Liver (tissue), 9 donors: ENCODE results near the gene PIGQ. TPM values are rescaled to one million over a fixed set of nuclear protein-coding genes. Genes with fewer than 3 reads are reported as not detected.

Experiments used
- DNase-seq: peaks from one replicate; pipeline ENCODE4 v3.0.0-alpha.2; 2017; ENCODE audit warnings: low spot score
- H3K27ac ChIP-seq, 2 donors: one replicate each; pipeline ENCODE4 v1.7.0; 2013; ENCODE audit warnings: inconsistent platforms in 2 of 2, low read length in 2 of 2, control low read depth in 1 of 2, low read depth in 1 of 2, mild to moderate bottlenecking in 1 of 2
- H3K27me3 ChIP-seq, 4 donors: one replicate each; pipeline versions ENCODE4 v1.6.1 to v1.7.0; 2013; ENCODE audit warnings: low read length in 3 of 4, inconsistent platforms in 1 of 4, mild to moderate bottlenecking in 1 of 4, moderate library complexity in 1 of 4; ENCODE audit not compliant: control insufficient read depth in 4 of 4, insufficient read depth in 4 of 4
- H3K36me3 ChIP-seq, 4 donors: one replicate each; pipeline versions ENCODE4 v1.6.1 to v1.7.0; 2013; ENCODE audit warnings: low read length in 3 of 4, mild to moderate bottlenecking in 3 of 4, low read depth in 1 of 4, moderate library complexity in 1 of 4; ENCODE audit not compliant: control insufficient read depth in 4 of 4, insufficient read depth in 3 of 4
- H3K4me1 ChIP-seq, 4 donors: one replicate each; pipeline versions ENCODE4 v1.6.1 to v1.7.0; 2013; ENCODE audit warnings: low read length in 3 of 4, mild to moderate bottlenecking in 3 of 4, moderate library complexity in 1 of 4; ENCODE audit not compliant: control insufficient read depth in 4 of 4, insufficient read depth in 4 of 4
- H3K4me3 ChIP-seq, 3 donors: one replicate each; pipeline versions ENCODE4 v1.6.1 to v1.7.0; 2013; ENCODE audit warnings: low read length in 3 of 3, control low read depth in 1 of 3, low read depth in 1 of 3, mild to moderate bottlenecking in 1 of 3
- H3K9ac ChIP-seq, 2 donors: one replicate each; pipeline ENCODE4 v1.7.0; 2013; ENCODE audit warnings: low read length in 2 of 2, mild to moderate bottlenecking in 2 of 2, moderate library complexity in 2 of 2, control low read depth in 1 of 2, low read depth in 1 of 2
- H3K9me3 ChIP-seq, 4 donors: one replicate each; pipeline versions ENCODE4 v1.6.1 to v1.7.0; 2013; ENCODE audit warnings: low read length in 3 of 4; ENCODE audit not compliant: control insufficient read depth in 4 of 4
- ATF3 ChIP-seq: IDR thresholded peaks from 2 replicates; pipeline ENCODE4 v1.6.1; 2016; ENCODE audit warnings: antibody characterized with exemption
- CTCF ChIP-seq: fragments of 150-350 bp; IDR thresholded peaks from 2 replicates; pipeline ENCODE4 v1.5.1; 2017; ENCODE audit warnings: improper control_type of control experiment, low read depth, low read length; ENCODE audit not compliant: missing input control
- EGR1 ChIP-seq, 2 donors: IDR thresholded peaks; 2 replicates each; pipeline ENCODE4 v1.6.1; 2016 to 2018; ENCODE audit warnings: antibody characterized with exemption in 2 of 2, low read depth in 2 of 2
- FOXA1 ChIP-seq: IDR thresholded peaks from 2 replicates; pipeline ENCODE4 v1.6.1; 2016; ENCODE audit warnings: antibody characterized with exemption
- FOXA2 ChIP-seq: IDR thresholded peaks from 2 replicates; pipeline ENCODE4 v1.6.1; 2016; ENCODE audit warnings: antibody characterized with exemption
- GABPA ChIP-seq, 2 donors: IDR thresholded peaks in 1 of 2; conservative IDR thresholded peaks in 1 of 2; 2 replicates each; pipeline ENCODE4 v1.6.1; 2016; ENCODE audit warnings: antibody characterized with exemption in 2 of 2, mild to moderate bottlenecking in 1 of 2, moderate library complexity in 1 of 2
- HNF4A ChIP-seq, 2 donors: conservative IDR thresholded peaks; 2 replicates each; pipeline ENCODE4 v1.6.1; 2016; ENCODE audit warnings: antibody characterized with exemption in 2 of 2, mild to moderate bottlenecking in 2 of 2
- HNF4G ChIP-seq: IDR thresholded peaks from 2 replicates; pipeline ENCODE4 v1.6.1; 2016; ENCODE audit warnings: antibody characterized with exemption
- JUND ChIP-seq, 2 donors: IDR thresholded peaks; 2 replicates each; pipeline ENCODE4 v1.6.1; 2016; ENCODE audit warnings: antibody characterized with exemption in 2 of 2
- MAX ChIP-seq: IDR thresholded peaks from 2 replicates; pipeline ENCODE4 v1.6.1; 2016; ENCODE audit warnings: antibody characterized with exemption
- NR2F2 ChIP-seq: IDR thresholded peaks from 2 replicates; pipeline ENCODE4 v1.6.1; 2016; ENCODE audit warnings: antibody characterized with exemption
- RAD21 ChIP-seq, 2 donors: IDR thresholded peaks; 2 replicates each; pipeline ENCODE4 v1.6.1; 2016; ENCODE audit warnings: antibody characterized with exemption in 2 of 2, mild to moderate bottlenecking in 2 of 2
- REST ChIP-seq: IDR thresholded peaks from 2 replicates; pipeline ENCODE4 v1.6.1; 2016; ENCODE audit warnings: antibody characterized with exemption, mild to moderate bottlenecking
- RXRA ChIP-seq, 2 donors: IDR thresholded peaks; 2 replicates each; pipeline ENCODE4 v1.6.1; 2017 to 2018; ENCODE audit warnings: antibody characterized with exemption in 2 of 2, mild to moderate bottlenecking in 1 of 2
- SP1 ChIP-seq: IDR thresholded peaks from 2 replicates; pipeline ENCODE4 v1.6.1; 2018; ENCODE audit warnings: antibody characterized with exemption, mild to moderate bottlenecking
- TAF1 ChIP-seq: conservative IDR thresholded peaks from 2 replicates; pipeline ENCODE4 v1.6.1; 2016; ENCODE audit warnings: antibody characterized with exemption, mild to moderate bottlenecking
- YY1 ChIP-seq: IDR thresholded peaks from 2 replicates; pipeline ENCODE4 v1.6.1; 2016; ENCODE audit warnings: antibody characterized with exemption, mild to moderate bottlenecking
- ZBTB33 ChIP-seq: IDR thresholded peaks from 2 replicates; pipeline ENCODE4 v1.6.1; 2016; ENCODE audit warnings: antibody characterized with exemption
- WGBS: extraction: QIAGEN DNeasy Blood & Tissue Kit; methylation state at CpG from one replicate; pipeline ENCODE4 v1.1.7; 2013; 5-methylcytosine and 5-hydroxymethylcytosine counted together
- polyA plus RNA-seq, 2 donors: library from polyadenylated mRNA; stranded (reverse) in 1 of 2; unstranded in 1 of 2; fragments of 200-250 nt in 1 of 2; fragments of >200 nt in 1 of 2; fragmentation: Nextera tagmentation in 1 of 2; extraction: Ambion mirVana in 1 of 2; gene quantifications; one replicate each; pipeline versions ENCODE4 v1.2.1 to v1.2.3, GENCODE V29; 2013 to 2015
- total RNA-seq, 2 donors: library from RNA; depleted of rRNA; stranded (reverse); fragments of >200 nt; gene quantifications; one replicate each; pipeline ENCODE4 v1.2.3, GENCODE V29; 2014
- donor health status: healthy.
- donor health status: healthy.
- donor health status: healthy.
- donor health status: healthy.
- donor health status: healthy.

Gene PIGQ
- total and polyA plus RNA-seq, 4 donors: 16.8 to 144 (median 20.6) TPM

GRCh38 chr16:572865-573650 lies 3.3 kb downstream of the PIGQ start (continued):
- TF ChIP-seq CTCF (no peak), SP1 (no peak), YY1 (no peak), NR2F2 (no peak)

- H3K27ac ChIP-seq: no peak overlapping the region
- peaks cover 0 to 7% (median under 1%) of the 10 kb centered on the region in 4 donors for H3K36me3 ChIP-seq
- 95% methylated on average over 46 of the region's 46 CpGs for whole genome bisulfite sequencing
- H3K4me1 ChIP-seq: peaks cover 4 to 33% (median 16%) of the 10 kb centered on the region in 4 donors
- H3K4me3 ChIP-seq: no peak overlapping the region
- no peak for TF ChIP-seq HNF4G
- TF ChIP-seq FOXA1: no peak
- TF ChIP-seq RAD21 (IDR thresholded peaks at IDR 0.05): no peak
- TF ChIP-seq SP1: no peak
- TF ChIP-seq ZBTB33: no peak
- no peak for TF ChIP-seq JUND (IDR thresholded peaks at IDR 0.05)
- TF ChIP-seq YY1: no peak
- no peak for TF ChIP-seq HNF4A (conservative IDR thresholded peaks at IDR 0.05)
- TF ChIP-seq REST: no peak
- TF ChIP-seq GABPA (IDR thresholded peaks at IDR 0.05 in 1 of 2, conservative IDR thresholded peaks at IDR 0.05 in 1 of 2): no peak
- TF ChIP-seq ATF3: no peak
- no peak for TF ChIP-seq CTCF
- no peak for TF ChIP-seq MAX
- no peak for TF ChIP-seq RXRA (IDR thresholded peaks at IDR 0.05)
- TF ChIP-seq FOXA2: no peak
- TF ChIP-seq EGR1 (IDR thresholded peaks at IDR 0.05; ENCODE audit: low read depth in 2 of 2): no peak
- TF ChIP-seq NR2F2: no peak
- TF ChIP-seq TAF1: no peak
- no peaks in the 10 kb centered on the region for H3K9me3 ChIP-seq
- H3K27me3 ChIP-seq: no peaks in the 10 kb centered on the region
- no peak overlapping the region for H3K9ac ChIP-seq
- DNase-seq: no peak
Measured at GRCh38 chr16:574021-574760, 4.4 kb downstream of the PIGQ start.
